Cardiac fibroblast (primary cell): ENCODE data around the gene INAFM2.

Source experiments
- DNase-seq, 2 donors: peaks; one replicate each; pipeline versions ENCODE4 v3.0.0 to v3.0.0-alpha.2; 2010; ENCODE audit warnings: low read depth in 2 of 2
- H3K4me3 ChIP-seq, 2 donors: replicated peaks in 1 of 2; 1 replicate in 1 of 2; 2 replicates in 1 of 2; pipeline ENCODE4 v1.5.1; 2011; ENCODE audit warnings: low read depth in 2 of 2, low read length in 2 of 2, mild to moderate bottlenecking in 2 of 2, moderate library complexity in 1 of 2
- TF ChIP-seq, protein P1 (sequence below): IDR thresholded peaks from one replicate; pipeline ENCODE4 v1.5.1; 2011; ENCODE audit warnings: low read depth, mild to moderate bottlenecking, low read length, inconsistent platforms

INAFM2 gene

DNA sequence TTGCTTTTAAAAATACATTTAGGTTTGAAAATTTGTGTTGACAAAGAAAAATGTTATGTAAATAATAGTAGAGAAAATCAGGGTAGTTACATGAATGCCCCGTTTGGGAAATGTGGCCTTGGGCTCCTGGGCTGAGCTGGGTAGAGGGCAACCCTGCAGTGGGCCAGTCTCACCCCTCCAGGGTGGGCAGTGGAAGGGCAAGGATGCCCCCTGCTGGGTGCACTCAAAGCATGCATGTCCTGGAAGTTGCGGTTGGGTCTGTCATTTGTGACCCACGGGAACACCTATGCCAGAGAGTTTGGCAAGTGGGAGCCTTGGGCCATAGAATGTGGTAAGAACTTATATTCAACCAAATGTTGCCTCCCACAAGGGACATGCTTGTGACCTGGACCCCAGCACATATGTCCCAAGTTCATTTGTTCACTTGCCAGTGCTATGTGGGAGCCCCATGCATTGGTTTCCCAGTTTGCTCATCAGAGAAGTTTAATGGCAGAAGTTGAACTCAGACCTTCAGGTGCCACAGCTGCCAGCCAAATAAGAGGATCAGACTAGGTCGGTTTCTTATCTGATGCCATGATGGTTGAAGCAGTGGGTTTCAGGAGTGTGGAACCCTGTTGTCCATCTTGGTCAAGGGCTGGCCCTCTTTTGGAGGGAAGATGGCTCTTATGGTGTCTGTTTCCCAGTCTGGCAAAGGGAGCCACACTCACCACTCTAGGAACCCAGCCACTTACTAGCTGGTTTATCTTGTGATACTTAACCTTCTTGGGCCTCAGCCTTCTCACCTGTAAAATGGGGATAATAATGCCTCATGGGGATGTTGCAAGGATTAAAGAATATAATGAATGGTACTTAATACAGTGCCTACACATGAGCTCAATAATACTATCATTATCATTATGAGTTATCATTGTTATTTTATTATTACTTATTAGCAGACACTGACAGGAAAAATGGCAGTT, 13.2 kb upstream of the INAFM2 start:
- TF ChIP-seq, protein P1, sequence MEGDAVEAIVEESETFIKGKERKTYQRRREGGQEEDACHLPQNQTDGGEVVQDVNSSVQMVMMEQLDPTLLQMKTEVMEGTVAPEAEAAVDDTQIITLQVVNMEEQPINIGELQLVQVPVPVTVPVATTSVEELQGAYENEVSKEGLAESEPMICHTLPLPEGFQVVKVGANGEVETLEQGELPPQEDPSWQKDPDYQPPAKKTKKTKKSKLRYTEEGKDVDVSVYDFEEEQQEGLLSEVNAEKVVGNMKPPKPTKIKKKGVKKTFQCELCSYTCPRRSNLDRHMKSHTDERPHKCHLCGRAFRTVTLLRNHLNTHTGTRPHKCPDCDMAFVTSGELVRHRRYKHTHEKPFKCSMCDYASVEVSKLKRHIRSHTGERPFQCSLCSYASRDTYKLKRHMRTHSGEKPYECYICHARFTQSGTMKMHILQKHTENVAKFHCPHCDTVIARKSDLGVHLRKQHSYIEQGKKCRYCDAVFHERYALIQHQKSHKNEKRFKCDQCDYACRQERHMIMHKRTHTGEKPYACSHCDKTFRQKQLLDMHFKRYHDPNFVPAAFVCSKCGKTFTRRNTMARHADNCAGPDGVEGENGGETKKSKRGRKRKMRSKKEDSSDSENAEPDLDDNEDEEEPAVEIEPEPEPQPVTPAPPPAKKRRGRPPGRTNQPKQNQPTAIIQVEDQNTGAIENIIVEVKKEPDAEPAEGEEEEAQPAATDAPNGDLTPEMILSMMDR = peak; percentile 77
- H3K4me3 ChIP-seq = no peak overlapping the region
- DNase-seq = peak; percentile 52 to 57

DNA sequence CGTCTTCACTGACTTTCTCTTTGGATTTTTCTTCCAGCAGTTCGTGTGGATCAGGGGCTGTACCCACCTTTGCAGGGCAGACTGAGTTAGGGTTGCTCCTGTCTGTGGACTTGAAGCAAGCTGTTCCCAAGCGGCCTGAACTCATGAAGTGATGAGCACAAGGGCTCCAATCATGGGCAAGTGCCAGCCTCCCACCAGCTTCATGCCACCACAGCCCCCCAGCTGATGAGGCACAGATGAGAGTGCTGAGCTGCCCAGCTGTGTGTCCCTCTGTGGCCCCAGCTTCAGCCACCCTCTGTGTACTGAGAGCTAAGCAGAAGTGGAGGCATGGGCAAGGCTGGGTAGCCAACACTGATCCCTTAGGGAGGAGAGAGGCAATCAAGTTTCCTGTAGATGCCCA, 12.5 kb upstream of the INAFM2 start:
- no peak for DNase-seq
- TF ChIP-seq, protein P1 = no peak

DNA sequence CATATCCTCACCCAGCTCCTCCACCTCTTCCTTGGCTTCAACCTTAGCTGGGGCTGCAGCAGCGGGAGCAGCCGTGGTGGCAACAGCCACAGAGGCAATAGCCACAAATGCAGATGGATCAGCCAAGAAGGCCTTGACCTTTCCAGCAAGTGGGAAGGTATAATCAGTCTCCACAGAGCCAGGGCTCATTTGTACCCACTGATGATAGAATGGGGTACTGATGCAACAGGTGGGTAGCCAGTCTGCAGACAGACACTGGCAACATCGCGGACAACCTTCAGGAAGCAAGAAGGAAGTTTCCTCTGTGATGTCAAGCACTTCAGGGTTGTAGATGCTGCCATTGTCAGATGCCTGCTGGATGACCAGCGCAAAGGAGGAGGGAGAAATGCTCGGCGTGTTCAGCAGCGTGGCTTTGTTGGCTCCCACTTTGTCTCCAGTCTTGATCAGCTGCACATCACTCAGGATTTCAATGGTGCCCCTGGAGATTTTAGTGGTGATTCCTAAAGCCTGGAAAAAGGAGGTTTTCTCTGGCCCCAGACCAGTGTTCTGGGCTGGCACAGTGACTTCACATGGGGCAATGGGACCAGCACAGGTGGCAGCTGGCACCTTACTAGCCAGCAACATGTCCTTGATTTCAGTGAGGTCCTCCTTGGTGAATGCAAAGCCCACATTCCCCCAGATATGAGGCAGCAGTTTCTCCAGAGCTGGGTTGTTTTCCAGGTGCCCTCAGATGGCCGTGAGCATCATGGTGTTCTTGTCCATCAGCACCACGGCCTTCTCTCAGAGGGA, 10.9 kb upstream of the INAFM2 start:
- DNase-seq = no peak
- TF ChIP-seq, protein P1 = no peak
- H3K4me3 ChIP-seq = no peak overlapping the region

More for the DNA sequence above, 12.5 kb upstream of the INAFM2 start:
- H3K4me3 ChIP-seq = no peak overlapping the region

DNA sequence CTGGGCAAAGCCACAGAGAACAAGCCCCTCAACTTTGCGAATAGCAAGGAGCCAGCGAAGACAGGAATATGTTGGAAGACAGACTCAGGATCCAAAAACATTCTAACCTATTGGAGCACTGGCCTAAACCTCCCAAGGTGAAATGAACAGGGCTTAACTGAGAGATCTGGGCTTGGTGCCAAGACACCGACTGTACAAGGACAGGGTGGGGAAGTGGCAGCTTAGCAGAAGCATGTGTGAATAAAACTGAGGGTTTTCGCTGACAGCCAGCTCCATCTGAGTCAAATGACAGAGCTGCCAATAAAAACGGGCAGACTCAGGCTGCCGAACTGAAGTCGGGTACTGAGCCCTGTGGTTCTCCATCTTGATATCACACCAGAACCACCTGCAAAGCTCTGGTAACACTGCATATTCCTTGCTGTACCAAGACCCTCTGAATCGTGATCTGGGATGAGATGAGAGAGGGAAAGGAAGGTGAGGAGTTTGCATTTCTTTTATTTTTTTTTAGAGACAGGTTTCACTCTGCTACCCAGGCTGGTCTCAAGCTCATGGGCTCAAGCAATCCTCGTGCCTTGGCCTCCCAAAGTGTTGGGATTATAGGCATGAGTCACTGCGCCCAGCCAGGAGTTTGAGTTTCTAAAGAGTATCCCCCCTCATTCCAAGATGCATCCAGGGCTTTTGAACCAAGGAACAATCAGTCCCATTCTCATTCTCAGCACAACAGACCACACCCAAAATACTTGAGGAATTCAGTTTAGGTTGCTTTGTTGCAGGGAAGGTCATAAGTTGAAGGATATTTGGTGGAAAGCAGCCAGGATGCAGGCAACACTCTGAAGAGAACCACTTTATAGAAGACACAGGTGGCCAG, 9.7 kb upstream of the INAFM2 start:
- TF ChIP-seq, protein P1 = no peak
- H3K4me3 ChIP-seq = no peak overlapping the region
- DNase-seq = no peak

GRCh38 chr15:40314723-40315276, 8.7 kb upstream of the INAFM2 start:
- peak; percentile 76 to 77 for DNase-seq
- TF ChIP-seq, protein P1 = no peak
- H3K4me3 ChIP-seq = no peak overlapping the region

DNA sequence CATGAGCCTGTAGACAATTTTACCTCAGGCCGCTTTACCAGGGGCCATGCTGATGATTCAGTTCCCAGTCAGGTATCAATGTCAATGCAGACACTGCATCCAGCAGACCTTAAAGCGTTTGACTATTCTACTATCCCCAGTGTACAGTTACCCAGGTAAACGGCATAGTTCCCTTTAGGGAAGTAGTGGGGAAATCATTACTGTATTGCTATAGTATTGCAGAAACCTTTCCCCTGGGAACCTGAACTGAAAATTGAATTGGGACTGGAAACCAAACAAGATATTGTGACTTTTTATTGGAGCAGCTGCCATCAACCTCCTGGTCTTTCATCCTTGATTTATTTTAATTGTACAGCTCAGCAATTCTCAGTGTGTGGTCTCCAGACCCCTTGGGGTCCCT, 6.6 kb upstream of the INAFM2 start:
- no peak for DNase-seq
- TF ChIP-seq, protein P1 = no peak

More for the DNA sequence above, 6.6 kb upstream of the INAFM2 start:
- no peak overlapping the region for H3K4me3 ChIP-seq
